ENCODE results near the gene NUB1.

Gene NUB1

DNA sequence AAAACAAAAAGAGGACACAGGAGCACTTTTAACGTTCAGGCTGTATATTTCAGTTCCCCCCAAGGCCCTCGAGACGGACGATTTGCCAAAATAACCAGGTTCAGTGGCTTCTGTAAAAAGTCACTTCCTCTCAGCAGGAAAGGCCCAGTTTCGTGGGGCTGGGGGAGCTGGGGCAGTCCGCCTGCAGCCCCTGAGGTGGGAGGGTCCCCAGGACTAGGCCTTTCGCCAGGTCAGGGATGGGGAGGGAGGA is 39.4 kb downstream of the NUB1 start:
- no peak for DNase-seq
- Mint-ChIP-seq H3K9me3 (peaks cover 3% of the 10 kb centered on the region), H3K36me3 (ENCODE audit: low read depth) (peaks cover 52% of the 10 kb centered on the region), H3K4me3 (peak overlapping the region; percentile 50), H3K27me3 (ENCODE audit: low read depth, poor library complexity) (peaks cover 50% of the 10 kb centered on the region), H3K4me1 (peaks cover 7% of the 10 kb centered on the region), H3K27ac (no peak overlapping the region)
- TF ChIP-seq, protein P1, sequence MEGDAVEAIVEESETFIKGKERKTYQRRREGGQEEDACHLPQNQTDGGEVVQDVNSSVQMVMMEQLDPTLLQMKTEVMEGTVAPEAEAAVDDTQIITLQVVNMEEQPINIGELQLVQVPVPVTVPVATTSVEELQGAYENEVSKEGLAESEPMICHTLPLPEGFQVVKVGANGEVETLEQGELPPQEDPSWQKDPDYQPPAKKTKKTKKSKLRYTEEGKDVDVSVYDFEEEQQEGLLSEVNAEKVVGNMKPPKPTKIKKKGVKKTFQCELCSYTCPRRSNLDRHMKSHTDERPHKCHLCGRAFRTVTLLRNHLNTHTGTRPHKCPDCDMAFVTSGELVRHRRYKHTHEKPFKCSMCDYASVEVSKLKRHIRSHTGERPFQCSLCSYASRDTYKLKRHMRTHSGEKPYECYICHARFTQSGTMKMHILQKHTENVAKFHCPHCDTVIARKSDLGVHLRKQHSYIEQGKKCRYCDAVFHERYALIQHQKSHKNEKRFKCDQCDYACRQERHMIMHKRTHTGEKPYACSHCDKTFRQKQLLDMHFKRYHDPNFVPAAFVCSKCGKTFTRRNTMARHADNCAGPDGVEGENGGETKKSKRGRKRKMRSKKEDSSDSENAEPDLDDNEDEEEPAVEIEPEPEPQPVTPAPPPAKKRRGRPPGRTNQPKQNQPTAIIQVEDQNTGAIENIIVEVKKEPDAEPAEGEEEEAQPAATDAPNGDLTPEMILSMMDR (IDR thresholded peaks at IDR 0.05) = no peak

GRCh38 chr7:151381348-151382078 is 39.9 kb downstream of the NUB1 start:
- H3K4me1 Mint-ChIP-seq = peaks cover 7% of the 10 kb centered on the region

DNA sequence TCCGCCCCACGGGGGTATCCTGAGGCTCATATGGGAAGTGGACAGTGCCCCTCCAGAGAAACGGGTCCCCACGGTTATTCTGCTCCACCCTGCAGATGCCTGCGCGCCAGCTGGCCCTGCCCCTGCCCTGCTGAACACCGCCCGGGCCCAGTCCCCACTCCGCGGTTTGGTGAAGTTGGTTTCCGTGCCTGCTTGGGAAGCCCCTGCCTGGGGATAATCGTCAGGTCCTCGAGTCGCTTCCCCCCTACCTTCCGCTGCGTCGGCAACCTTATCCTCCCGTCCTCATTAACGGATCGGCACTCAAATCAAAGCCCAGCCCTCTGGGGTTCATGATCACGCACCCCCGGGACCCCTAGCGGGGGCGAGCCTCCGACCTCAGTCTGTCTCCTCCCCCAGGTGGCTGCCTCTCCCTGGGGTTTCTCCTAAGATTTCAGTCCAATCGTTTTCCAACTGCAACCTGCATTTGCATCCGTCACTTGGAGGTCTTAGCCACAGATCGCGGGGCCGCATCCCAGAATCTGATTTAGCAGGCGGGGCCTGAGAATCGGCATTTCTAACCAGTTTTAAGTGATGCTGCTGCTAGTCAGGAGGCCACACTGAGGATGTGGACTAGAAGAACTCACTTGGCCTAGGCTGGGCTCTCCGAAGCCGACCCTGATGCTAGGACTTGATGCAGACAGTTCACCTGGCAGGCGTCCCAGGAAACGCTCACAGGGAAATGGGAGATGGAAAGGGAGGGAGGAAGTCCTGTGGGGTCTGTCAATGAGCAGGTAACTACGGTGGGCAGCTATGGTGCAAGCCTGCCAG is 40.7 kb downstream of the NUB1 start:
- Mint-ChIP-seq H3K27ac (no peak overlapping the region), H3K27me3 (ENCODE audit: low read depth, poor library complexity) (peaks cover 50% of the 10 kb centered on the region), H3K36me3 (ENCODE audit: low read depth) (peaks cover 47% of the 10 kb centered on the region), H3K4me1 (peaks cover 7% of the 10 kb centered on the region), H3K9me3 (peaks cover 3% of the 10 kb centered on the region), H3K4me3 (peak overlapping the region; percentile 75)
- DNase-seq = no peak
- TF ChIP-seq, protein P1 (IDR thresholded peaks at IDR 0.05) = no peak

More at GRCh38 chr7:151381348-151382078, 39.9 kb downstream of the NUB1 start:
- Mint-ChIP-seq H3K36me3 (ENCODE audit: low read depth) (peaks cover 48% of the 10 kb centered on the region), H3K9me3 (peaks cover 3% of the 10 kb centered on the region), H3K4me3 (no peak overlapping the region), H3K27ac (no peak overlapping the region), H3K27me3 (ENCODE audit: low read depth, poor library complexity) (peaks cover 50% of the 10 kb centered on the region)
- peak; percentile 59 for DNase-seq
- TF ChIP-seq, protein P1 (IDR thresholded peaks at IDR 0.05) = no peak

DNA sequence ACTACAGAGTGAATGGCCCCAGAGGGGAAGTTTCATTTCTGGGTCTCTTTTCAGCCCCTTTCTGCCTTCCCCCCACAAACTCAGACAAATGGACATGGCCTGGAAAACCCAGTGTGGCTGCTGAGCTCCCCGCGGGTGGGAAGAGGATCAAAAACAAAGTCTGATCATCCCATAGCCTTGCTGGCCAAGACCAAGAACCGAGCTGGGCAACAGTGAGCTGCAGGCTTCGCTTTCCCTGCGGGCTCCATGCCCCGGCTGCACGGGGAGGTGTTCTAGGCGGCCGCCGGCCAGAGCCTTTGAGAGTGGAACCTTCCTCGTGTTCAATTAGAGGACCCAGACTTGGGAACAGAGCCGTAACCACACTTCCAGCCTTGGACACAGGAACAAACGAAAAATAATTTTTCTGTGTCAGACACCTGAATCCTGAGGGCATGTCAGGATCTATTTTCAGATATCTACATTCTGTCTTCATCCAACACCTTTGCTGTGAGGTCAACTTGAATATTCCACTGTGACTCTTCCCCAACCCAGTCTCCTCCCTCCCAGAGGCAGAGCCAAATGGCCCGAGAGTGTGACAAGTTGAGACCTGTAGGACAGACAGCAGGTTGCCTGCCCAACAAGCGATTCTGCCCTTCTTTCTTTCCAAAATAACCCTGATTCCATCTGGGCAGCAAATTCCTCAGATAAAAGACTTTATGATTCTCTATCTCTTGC is 42.2 kb downstream of the NUB1 start:
- peaks cover 36% of the 10 kb centered on the region for H3K36me3 Mint-ChIP-seq (ENCODE audit: low read depth)
- H3K27ac Mint-ChIP-seq = no peak overlapping the region
- TF ChIP-seq, protein P1 (IDR thresholded peaks at IDR 0.05) = no peak
- peaks cover 3% of the 10 kb centered on the region for H3K9me3 Mint-ChIP-seq
- H3K4me3 Mint-ChIP-seq = no peak overlapping the region
- DNase-seq = no peak
- peaks cover 9% of the 10 kb centered on the region for H3K4me1 Mint-ChIP-seq
- peaks cover 48% of the 10 kb centered on the region for H3K27me3 Mint-ChIP-seq (ENCODE audit: low read depth, poor library complexity)

- Mint-ChIP-seq H3K36me3 (ENCODE audit: low read depth) (peaks cover 36% of the 10 kb centered on the region), H3K9me3 (peaks cover 3% of the 10 kb centered on the region), H3K4me1 (peaks cover 14% of the 10 kb centered on the region), H3K27me3 (ENCODE audit: low read depth, poor library complexity) (peaks cover 46% of the 10 kb centered on the region), H3K27ac (no peak overlapping the region), H3K4me3 (no peak overlapping the region)
- DNase-seq = no peak
- TF ChIP-seq, protein P1 (IDR thresholded peaks at IDR 0.05) = no peak
Measured at GRCh38 chr7:151384352-151384697, 42.7 kb downstream of the NUB1 start.
